Putamen (tissue), 1 donor: ENCODE results near the gene OR2T5.
"Not testable (repeated sequence)": the region's sequence is repeated elsewhere in the genome, so short reads cannot be mapped to it uniquely, and the experiment has no call there.

ENCODE experiments used
- DNase-seq: peaks from one replicate; pipeline ENCODE4 v3.0.0-alpha.2; 2016; ENCODE audit warnings: low spot score

Gene OR2T5, protein sequence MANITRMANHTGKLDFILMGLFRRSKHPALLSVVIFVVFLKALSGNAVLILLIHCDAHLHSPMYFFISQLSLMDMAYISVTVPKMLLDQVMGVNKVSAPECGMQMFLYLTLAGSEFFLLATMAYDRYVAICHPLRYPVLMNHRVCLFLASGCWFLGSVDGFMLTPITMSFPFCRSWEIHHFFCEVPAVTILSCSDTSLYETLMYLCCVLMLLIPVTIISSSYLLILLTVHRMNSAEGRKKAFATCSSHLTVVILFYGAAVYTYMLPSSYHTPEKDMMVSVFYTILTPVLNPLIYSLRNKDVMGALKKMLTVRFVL

DNA sequence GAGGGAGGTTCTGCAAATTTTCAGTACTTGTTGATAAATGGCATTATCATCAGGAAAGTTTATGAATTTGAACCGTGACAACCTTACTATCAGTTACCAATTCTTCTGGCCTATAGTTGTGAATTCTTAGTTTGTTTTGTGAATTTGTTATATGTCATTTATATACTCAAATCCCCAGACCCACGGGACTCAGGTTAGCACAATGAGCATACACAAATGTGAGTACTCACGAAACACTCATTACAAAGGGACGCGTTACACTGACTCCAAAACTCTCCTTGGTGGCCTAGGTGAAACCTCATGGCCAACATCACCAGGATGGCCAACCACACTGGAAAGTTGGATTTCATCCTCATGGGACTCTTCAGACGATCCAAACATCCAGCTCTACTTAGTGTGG is at the start of gene OR2T5:
TSS of gene OR2T5 (plus strand) at position 301 of the 400 bp plus-strand sequence. CDS start at position 301, 0 bp downstream.
- not testable (repeated sequence) for DNase-seq

DNA sequence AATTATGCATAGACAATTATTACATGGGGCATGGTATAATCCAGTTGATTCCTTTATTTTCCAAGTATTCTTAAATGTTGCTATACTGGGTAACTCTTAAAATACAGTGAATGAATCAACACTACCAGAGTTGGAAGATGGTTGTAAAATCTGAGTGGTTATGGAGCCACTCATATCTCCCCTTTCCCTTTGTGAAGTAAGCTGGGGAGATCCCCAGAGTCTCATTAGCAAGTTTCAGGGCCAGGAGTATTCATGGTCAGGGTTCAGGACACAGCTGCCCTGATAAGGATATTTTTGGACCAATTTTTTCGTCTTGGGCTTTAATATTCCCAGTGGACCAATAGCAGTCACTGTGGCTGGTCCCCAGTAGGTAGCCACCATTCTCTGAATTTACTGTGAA is 49.7 kb upstream of the OR2T5 start:
- not testable (repeated sequence) for DNase-seq

DNA sequence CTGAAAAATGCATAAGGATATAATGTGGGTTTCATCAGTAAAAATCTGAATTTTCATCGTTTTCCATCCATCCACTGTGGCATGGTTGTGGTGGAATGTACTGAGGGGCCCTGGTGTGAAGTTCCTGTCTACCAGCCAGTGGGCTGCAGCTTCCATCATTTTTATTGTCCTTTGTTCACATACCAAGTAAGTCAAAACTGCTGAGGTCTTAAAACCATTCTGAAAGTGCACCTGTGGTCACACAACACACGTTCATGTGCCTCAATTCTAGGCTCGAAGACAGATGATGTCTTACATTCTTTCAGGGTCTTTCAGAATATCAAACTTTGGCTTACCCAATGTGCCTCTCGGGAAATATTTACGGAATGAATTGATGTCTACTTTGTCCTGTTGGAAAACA is 49.1 kb upstream of the OR2T5 start:
- not testable (repeated sequence) for DNase-seq

DNA sequence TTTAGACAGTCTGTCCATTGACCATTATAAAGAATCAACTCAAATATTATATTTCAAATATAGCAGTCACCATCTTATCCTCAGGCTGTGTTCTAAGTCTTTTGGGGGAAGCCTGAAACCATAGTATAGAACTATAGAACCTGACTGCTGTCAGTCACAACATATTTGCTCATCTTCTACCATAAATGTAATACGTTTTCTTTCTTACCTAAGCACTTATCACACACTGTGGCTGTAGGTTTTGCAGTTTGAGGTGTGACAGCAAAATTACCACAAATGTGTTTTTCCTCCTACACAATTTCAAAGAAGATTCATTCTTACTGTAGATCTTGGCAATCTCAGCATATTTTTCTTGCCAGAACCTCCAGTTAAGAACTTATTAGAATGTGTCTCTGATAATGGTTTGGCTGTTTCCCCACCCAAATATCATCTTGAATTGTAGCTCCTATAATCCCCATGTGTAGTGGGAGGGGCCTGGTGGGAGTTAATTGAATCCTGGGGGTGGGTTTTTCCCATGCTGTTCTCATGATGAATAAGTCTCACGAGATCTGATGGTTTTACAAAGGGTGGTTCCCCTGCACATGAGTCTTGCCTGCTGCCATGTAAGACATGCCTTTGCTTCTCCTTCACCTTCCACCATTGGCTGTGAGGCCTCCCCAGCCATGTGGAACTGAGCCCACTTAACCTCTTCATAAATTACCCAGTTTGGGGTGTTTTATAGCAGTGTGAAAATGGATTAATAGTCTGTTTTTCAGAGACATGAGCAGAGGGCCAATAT is 45.7 kb upstream of the OR2T5 start:
- DNase-seq: not testable (repeated sequence)

DNA sequence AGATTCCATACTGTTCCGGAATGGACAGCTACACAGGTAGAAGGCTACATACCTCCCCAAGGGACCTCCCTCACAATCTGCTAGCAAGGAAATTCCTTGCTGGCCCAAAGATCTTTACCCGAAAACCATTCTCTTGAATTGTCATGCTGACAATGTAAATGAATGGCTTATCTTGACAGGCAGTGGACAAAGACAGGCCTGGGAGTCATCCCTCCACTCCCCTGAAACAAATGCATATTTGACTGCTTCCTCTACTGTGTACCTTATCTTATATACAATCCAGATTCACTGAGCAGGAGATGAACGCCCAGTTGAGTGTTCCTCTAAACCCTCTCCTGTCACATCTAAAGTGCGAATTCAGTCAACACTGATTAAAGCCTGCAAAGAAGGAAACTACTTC is 43.8 kb upstream of the OR2T5 start:
- not testable (repeated sequence) for DNase-seq

DNA sequence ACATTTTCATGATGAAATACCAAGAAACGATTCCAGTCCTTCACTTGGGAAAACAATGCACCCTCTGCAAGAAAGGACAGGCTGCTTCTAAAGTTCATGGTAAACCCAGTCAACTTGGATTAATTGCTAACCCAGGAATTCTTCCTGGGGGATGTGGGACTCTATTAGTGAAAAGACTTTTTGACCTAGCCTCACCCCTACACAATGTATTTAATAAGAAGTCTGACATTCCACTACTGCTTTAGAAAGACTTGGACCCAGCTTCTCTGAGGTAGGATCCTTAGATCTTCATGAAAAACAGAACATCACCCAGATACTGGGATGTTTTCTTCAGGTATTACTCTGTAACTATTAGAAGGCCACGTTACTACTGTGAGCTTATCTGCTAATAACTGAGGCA is 43.0 kb upstream of the OR2T5 start, which contains the start of gene OR2T2:
TSS of gene OR2T2 (plus strand) at position 239 of the 400 bp plus-strand sequence. CDS start 7,161 bp downstream, outside the sequence.
- not testable (repeated sequence) for DNase-seq

DNA sequence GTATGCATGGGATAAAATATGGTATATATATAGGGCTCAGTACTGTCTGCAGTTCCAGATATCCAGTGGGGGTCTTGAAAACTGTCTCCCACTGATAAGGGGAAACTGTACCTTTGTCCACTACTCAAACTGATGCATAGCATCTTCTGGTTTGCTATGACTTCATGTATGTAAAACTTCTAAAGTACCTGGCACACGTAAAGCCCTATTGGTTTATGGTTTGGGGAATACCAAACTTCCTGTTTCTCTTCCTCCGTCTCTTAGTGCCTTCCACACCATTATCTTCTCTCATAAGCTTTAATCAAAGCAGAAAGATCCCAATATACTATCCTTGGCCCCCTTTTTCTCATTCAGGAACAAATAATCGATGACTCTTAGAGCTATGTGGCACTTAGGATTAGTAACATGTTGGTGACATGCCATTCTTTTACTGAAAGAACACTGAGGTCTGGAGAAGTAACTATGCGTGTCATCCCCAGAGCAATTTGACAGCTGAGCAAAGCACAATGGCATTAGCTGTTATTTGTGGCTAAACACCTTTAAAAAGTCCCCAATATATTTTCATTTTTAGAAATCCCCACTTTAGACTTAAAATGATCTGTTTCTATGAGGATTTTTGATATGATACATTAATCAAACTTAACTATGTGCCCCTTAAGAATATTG is 39.8 kb upstream of the OR2T5 start:
- not testable (repeated sequence) for DNase-seq

DNA sequence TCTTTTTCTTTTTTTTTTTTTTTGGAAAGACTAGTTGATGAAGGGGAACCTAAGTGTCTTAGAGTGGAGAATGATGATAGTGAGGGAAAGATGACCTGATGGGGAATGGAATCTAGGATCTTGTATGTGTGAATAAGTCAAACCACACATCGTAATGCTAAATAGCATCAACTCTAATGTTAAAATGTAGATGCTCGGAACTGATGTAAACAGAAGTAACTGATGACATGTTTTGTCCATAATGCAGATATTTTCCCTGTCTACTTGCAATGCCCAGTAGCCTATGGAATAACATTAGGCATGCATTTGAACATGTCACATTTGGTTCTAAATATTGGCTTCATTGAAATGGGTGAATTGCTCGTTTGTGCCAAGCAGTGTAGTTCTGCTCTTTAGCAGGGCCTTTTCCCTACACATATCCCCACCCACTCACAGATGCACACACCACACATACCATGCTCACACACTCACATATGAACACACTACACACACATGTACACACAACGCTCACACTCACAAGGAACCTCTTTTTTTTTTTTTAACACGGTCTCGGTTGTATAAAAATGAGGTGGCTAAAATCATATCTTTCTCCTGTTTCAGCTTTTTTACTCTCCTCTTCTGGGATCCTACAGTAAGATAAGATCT is 38.4 kb upstream of the OR2T5 start:
- DNase-seq: not testable (repeated sequence)

DNA sequence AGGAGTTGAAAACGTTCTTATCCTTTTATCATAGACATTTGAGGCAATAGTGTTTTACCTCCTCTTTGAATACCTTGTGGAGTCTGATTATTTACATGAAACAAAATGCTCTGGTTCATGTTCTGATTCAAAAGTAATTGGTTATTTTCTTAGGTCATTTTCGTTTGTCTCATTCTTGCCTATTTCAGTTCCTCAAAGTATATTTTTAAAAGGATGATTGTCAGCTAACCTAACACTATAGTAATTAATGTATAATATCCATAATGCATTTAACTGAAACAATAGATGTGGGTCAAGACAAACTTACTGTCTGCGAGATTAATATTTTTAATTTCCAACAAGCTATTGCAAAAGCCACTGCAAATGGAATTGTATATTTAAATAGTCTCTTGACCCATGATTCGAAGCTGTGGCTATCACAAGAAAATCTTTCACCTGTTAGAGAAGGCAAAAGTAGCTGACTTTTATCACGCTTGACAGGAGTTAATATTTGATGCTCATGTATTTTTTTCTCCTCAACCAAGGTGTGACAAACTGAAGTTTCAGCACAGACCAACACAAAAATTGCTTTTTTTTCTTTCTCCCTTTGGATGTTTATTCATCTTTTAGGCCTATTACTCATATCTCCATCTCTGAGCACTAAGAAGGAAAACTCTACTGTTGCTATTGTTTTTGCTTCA is 37.8 kb upstream of the OR2T5 start:
- not testable (repeated sequence) for DNase-seq

DNA sequence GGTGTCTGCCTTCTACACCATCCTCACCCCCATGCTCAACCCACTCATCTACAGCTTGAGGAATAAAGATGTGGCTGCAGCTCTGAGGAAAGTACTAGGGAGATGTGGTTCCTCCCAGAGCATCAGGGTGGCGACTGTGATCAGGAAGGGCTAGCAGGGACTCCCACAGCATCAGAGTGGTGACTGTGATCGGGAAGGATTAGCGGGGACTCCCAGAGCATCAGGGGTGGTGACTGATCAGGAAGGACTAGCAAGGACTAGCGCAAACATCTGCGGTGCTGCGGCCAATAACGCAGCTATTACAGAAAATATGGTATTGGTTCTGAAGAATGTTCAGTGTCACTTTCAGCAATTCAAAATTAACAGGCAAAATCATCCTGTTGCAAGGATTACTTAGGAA is 34.8 kb upstream of the OR2T5 start:
- not testable (repeated sequence) for DNase-seq

DNA sequence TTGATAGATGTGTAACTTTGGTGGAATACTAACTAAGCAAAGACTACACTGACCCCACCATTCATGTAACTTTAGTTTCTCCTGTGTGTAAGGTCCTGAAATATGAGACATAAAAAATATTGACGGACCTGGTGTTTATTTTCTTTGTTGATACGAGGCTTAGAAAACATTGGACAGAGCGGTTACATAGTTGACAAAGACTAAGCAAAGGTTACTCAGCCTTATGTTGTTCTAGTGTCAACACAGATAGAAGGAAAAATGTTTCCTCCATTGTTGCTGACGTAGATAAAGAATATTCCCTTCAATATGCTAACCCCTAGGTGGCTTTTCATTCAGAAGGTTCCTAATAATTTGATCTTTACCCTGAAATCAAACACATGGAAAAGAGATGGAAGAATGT is 33.3 kb upstream of the OR2T5 start:
- DNase-seq: not testable (repeated sequence)

DNA sequence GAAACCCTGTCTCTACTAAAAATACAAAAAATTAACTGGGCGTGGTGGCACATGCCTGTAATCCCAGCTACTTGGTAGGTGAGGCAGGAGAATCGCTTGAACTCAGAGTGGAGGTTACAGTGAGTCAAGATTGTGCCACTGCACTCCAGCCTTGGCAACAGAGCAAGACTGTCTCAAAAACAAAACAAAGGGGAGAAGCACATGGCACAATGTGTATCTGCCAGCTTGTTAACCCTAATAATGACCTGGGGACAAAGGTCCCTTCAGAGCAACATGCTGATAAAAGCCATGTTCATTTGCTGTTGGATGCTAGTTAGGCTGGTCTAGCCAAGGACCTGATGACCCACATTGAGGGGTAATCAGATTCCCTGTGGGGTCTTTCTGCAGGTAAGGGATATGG is 31.8 kb upstream of the OR2T5 start:
- DNase-seq: not testable (repeated sequence)

DNA sequence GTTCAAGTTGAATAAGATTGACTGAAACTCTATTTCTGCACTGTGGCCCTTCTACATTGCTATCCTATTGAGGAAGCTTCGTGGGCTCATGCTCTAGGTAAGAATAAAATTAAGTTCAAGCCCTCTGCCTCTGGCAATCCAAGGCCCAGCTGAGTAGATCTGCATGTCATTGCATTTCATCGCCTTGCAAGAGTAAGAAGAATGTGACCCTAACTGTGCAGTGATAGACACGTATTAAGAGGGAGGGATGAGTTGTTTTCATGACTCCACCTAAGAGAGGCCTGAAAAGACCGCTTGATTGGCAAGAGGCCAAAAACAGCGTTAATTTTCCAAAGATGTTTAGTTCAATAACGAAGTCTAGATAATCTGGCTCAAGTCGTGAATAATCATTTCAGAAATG is 29.3 kb upstream of the OR2T5 start:
- not testable (repeated sequence) for DNase-seq

DNA sequence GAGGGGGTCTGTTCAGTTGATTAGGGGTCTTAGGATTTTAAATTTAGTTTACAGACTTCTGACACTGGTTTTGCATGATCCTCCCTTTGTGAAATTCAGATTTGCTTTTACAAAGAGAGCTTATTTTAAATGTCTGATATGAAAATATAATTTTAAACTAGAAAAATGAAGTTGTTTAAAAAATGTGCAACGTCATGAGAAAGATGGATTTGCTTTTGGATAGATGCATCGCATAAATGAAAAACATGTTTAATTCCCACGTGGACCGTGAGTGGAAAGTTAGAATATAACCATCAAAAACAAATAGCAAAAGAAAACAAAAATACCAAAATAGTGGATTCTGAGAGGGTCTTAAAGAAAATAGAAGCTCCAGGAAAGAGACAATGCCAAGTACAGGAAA is 17.2 kb upstream of the OR2T5 start:
- no peak for DNase-seq

DNA sequence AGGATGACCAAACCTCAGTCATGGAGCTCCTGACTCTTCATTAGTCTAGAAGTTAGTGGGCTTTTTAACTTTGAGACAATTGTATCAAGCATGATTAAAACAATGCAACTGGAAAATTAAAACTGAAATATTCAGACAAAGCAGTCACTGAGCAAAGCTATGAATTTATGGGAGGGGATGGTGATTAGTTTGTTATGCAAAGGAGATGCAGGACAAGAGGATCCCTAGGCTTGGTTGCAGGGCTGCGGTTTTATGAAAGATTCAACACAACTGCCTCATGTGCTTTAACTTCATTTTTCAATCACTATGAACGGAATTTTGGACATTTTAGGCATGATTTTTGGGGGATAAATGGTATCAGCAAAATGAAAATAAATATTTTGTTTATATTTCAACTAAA is 16.3 kb upstream of the OR2T5 start:
- DNase-seq: not testable (repeated sequence)

DNA sequence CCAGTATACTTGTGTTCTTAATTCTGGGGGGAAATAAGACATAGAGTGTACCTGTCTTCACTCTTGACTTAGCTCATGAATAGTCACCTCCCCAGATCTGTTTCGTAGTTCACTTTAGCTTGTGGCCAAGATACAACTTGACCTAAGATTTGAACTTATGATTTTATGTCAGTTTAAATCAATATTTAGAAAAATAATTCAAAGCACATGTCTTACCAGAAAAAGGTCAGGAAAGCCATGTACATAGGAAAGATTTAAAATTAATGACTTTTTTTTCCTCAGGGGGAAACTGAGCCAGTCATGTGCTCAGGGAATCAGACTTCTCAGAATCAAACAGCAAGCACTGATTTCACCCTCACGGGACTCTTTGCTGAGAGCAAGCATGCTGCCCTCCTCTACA is 15.3 kb upstream of the OR2T5 start, which contains the start of gene OR2T3:
TSS of gene OR2T3 (plus strand) at position 301 of the 400 bp plus-strand sequence. CDS start at position 301, 0 bp downstream.
- DNase-seq: not testable (repeated sequence)

DNA sequence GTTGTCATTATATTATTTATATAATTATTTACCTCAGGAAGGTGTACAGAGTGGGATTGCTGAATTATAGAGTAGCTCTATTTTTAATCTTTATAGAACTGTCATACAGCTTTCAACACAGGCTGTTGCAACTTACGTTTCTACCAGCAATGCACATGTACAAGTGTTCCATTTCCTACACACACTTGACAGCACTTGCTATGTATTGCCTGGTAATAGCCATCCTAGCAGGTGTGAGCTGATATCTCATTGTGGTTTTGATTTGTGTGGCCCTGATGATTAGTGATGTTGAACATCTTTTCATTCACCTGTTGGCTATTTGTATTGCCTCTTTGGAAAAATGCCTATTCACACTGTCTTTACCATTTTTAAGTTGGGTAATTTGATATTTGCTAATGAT is 12.7 kb upstream of the OR2T5 start:
- not testable (repeated sequence) for DNase-seq

DNA sequence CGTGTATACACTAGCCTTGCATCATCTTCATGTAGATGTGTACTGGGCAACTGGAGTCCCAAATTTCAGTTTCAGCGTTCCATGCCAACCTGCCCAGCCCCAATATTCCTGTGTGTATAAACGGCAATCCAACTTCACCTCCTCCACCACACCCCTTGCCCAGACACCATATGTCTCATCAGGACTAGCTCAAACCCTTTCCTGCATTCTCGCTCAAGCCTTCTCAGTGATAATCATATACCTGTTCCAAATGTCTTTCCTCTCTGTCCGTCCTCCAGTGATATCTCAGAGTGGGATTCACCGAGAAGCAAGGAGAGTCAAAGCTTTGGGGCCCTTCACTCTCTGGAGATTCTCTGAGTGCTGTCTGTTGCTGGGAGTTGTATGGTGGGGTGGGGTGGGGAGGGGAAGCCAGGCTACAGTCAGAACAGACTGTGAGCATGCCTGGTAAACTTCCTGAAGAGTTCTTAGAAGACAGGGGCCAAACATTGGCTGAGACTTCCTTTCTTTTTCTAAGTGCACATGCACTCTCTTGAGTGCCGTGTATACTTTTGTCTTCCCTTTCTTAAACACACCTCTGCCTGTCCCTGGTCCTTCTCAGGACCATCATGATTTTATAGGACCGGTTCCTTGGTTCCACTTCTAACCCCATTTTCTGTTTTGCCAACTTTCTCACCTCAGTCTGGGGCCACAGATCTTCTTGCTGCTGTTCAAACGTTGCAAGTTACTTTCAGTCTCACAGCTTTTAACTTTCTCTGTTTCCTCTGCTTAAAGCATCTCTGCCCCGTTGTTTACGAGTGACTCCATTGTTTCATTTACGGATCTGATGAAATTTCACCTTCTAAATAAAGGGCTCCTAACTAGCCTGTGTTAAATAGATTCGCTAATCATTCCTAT is 6.5 kb upstream of the OR2T5 start:
- DNase-seq: not testable (repeated sequence)

DNA sequence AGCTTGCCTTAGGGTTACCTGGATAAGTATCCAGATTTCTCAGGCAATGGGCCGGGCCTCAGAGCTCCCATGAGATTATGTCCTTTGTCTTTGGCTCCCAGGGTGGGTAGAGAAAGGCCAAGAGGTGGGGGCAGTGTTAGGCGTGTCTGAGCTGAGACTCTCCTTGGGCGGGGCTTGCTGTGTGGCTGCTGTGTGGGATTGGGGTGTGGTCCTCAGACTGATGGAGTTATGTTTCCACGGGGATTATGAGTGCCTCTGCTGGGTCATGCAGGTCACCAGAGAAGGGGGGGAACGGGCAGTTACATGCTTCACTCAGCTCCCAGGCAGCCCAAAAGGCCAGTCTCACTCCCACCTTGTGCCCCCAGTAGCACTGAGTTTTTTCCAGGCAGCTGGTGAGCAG is 8.3 kb downstream of the OR2T5 start:
- not testable (repeated sequence) for DNase-seq
